HG03571 (cell line): ENCODE data around the gene CAMTA1.

Experiments used
- ATAC-seq: cut with Tn5 transposase; IDR thresholded peaks from one replicate; pipeline ENCODE4 v1.9.1; 2021; ENCODE audit not compliant: unreplicated experiment

Gene CAMTA1

GRCh38 chr1:6953907-6954364 is 168.7 kb downstream of the CAMTA1 start:
- ATAC-seq = no peak

GRCh38 chr1:6954591-6954990 is 169.3 kb downstream of the CAMTA1 start:
- ATAC-seq = no peak

DNA sequence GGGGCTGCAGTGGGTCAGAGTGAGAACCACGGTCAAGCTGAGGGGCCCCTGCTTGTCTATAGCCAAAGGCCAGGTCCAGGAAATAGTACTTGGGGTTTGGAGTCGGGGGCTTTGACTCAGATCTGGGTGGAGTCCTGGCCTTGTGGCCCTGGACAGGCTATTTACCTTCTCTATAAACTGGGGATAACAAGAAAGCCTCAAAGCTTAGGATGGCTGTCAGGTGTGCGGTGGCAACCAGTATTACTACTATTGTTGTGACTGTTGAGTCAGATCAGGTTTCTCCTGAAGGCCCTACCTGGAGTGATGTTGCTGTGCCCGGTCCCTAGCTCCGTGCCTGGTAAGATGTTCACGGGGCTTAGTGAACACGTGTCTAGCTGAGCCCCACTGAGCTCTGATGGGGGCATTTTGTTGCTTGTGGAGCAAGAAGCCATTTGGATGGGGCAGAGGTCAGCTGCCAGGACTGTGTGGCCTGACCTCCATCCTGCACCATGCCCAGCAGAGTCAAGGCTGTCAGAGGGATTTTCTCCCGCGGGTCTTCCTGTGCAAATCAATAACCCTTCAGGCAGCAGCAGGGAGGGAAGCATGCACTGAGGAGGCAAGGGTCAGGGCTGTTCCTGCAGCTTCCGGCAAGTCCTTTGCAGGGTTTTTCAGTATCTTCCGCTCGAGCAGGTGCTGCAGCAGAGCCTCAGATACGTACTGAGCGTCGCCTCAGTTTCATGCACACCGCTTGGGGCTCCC is 170.3 kb downstream of the CAMTA1 start:
- no peak for ATAC-seq

GRCh38 chr1:6956488-6957159 is 171.4 kb downstream of the CAMTA1 start:
- no peak for ATAC-seq

GRCh38 chr1:6957341-6957740 is 172.1 kb downstream of the CAMTA1 start:
- ATAC-seq = no peak

GRCh38 chr1:6958407-6959030 is 173.3 kb downstream of the CAMTA1 start:
- no peak for ATAC-seq

- ATAC-seq = no peak
Observed at GRCh38 chr1:6959491-6959890, 174.2 kb downstream of the CAMTA1 start.

- no peak for ATAC-seq
Observed at GRCh38 chr1:6960291-6960811, 175.1 kb downstream of the CAMTA1 start.

GRCh38 chr1:6960860-6961259 is 175.6 kb downstream of the CAMTA1 start:
- ATAC-seq = no peak

DNA sequence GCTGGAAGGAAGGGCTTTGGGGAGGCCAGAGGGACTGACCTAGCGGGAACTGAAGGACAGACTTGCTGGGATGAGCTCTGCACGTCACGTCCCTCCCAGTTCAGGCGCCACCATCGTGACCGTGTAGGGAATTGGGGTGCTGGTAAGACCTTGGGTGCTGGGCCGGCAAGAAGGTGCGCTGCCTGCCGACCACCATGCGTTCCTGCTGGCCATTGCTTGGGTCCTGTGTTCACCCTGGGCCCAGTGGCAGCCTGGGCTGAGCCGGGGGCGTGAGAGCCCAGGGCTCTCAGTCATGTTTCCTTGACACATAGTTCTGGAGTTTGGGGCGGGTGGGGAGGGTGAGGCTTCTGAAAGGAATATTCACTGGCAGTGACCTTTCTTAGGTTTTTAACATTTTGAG is 176.0 kb downstream of the CAMTA1 start:
- ATAC-seq = no peak

DNA sequence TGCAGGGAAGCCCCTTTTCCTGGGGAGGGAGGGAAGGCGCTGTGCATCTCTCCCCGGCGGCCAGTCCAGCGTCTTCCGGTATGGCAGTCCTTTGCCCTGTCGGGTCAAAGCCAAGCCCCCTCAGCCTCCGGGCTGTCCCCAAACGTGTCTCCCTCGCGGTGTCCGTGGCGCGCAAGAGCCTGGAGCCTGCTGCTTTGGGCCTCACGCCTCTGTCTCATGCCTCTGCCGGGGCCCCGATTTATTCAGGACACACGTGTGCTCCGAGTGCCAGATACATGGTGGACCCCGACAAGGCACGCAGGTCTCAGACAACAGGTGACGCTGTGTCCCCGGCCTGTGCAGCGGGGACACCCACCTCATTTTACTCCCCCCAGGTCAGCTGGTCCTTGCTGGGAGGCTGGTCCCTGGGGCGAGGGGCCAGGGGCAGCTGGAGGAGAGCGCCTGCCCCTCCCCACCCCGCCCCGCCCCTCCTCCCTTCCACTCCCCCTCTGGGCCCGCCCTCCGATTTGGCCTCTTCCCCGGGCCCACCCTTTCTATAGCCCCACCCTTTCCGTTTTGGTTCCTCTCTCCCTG is 176.7 kb downstream of the CAMTA1 start:
- ATAC-seq = no peak

- ATAC-seq = no peak
Observed at GRCh38 chr1:6962478-6962995, 177.3 kb downstream of the CAMTA1 start.

GRCh38 chr1:6962996-6963911 is 178.0 kb downstream of the CAMTA1 start:
- no peak for ATAC-seq

DNA sequence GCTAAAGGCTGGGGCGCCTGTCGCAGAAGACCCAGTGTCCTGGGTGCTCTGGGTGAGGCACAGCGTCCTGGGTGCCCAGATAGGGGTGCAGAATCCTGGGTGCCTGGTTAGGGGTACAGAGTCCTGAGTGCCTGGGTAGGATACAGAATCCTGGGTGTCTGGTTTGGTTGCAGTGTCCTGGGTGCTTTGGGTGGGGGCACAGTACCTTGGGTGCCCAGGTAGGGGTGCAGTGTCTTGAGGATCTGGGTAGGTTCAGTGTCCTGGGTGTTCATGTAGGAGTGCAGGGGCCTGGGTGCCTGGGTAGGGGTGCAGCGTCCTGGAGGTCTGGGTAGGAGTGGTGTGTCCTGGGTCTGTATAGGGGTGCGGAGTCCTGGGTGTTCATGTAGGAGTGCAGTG is 178.7 kb downstream of the CAMTA1 start:
- no peak for ATAC-seq

DNA sequence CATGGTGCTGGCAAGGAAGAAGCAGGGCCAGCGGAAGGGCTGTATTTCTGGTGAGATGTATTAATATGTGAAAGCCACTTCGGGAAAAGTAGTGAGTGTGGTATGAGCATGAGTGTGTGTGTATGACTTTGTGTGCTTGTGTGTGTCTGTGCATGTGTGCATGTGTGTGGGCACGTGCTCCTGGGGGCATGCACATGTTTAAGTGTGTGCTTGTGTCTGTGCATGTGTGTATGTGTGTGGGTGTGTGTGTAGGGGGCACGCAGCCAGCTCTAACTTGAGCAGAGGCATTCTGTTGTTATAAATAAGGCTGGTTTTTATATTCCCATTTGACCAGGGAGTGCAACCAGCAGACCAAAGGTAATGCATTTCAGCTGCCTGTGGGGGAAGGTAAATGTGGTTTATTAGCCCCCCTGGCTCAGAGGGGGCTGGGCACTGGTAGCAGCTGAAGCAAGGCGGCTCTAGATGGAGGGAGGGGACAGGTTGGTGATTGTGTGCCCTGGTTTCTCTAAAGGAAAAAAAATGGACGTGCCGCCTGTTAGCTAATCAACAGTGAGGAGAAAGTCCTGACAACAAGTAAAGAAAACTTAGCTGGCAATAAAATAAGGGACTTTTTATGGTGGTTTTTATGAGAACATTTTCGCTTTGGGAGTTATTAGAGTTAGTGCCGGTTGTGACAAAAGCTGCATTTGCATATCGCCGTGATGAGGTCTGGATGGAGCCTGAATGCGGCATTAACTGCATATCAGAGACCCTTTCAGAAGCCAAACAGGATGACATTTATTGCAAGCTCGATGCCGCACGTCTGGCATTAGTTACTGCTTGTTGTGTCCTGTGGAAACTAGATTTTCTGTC is 180.1 kb downstream of the CAMTA1 start:
- no peak for ATAC-seq

GRCh38 chr1:6965935-6966241 is 180.6 kb downstream of the CAMTA1 start:
- no peak for ATAC-seq

- ATAC-seq = no peak
Observed at GRCh38 chr1:6966326-6966725, 181.1 kb downstream of the CAMTA1 start.

- no peak for ATAC-seq
Observed at GRCh38 chr1:6967431-6968111, 182.3 kb downstream of the CAMTA1 start.

DNA sequence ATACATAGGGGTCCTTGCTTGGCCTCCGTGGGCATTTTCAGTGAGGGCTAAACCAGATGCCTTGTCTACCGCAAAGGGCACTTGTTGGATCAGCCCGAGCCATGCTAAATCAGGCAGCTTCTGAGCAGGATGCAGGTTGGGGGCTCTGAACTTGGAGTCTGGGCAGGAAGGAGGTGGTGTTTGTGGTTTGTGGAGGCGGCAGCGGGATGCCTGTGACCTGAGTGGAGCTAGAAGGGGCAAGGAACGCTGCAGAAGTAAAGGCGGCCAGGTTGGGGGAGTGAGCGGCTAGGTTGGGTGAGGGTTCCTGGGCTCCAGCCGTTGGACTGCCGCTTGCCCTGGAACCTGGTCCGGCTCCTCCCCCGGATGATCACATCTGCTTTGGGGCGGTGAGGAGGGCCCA is 183.9 kb downstream of the CAMTA1 start:
- ATAC-seq = no peak
